NOMO-1 treated with dmso at 0.1 percent for 144 hours (cell line): Measurements from ENCODE around the gene CRIP1.

ENCODE experiments used
- DNase-seq: peaks from one replicate; lab custom pipeline; 2025; ENCODE audit not compliant: unreplicated experiment; lab: John Stamatoyannopoulos, UW

Gene CRIP1, protein sequence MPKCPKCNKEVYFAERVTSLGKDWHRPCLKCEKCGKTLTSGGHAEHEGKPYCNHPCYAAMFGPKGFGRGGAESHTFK

DNA sequence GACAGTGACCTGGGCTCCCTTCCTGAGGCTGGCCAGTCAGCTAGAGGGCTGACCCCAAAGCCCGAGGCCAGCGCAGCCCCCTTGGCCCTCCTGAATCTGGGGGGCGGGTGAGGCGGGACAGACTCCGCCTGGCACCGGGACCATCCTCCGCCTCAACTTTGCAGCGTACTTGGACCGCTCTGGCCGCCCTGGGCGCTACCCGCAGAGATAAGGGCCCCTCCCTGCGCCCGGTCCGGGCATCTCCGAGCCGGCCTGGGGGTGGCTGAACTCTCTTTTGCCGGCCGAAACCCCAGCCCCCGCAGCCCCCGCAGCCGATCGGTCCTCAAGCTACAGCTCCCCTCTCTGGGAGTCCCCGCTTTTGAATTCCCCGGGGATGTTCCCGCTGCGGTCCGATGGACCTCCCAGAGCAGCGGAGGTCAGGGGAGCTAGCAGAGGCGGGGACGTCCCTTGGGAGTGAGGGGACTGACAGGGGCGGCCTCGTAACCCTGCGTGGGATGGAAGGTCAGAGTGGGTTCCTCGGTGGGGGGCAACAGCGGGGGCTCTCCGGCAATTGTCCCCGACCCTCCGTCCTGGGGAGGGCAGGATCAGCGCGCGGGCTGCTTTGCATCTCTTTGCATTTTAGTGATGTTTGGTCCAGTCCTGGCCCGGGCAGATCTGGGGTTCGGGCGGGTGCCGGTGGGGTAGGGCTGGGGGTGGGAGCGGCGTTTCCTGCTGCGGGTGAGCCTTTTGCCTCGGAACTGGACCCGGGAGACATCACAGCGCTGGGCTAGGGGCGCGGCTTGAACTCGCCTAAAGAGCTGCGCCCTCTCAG, at the start of gene CRIP1:
TSS of gene CRIP1 (plus strand) at position 724 of the 811 bp plus-strand sequence. CDS start 374 bp downstream, outside the sequence.
- no peak for DNase-seq

GRCh38 chr14:105436891-105437722, 49.6 kb upstream of the CRIP1 start:
- no peak for DNase-seq

DNA sequence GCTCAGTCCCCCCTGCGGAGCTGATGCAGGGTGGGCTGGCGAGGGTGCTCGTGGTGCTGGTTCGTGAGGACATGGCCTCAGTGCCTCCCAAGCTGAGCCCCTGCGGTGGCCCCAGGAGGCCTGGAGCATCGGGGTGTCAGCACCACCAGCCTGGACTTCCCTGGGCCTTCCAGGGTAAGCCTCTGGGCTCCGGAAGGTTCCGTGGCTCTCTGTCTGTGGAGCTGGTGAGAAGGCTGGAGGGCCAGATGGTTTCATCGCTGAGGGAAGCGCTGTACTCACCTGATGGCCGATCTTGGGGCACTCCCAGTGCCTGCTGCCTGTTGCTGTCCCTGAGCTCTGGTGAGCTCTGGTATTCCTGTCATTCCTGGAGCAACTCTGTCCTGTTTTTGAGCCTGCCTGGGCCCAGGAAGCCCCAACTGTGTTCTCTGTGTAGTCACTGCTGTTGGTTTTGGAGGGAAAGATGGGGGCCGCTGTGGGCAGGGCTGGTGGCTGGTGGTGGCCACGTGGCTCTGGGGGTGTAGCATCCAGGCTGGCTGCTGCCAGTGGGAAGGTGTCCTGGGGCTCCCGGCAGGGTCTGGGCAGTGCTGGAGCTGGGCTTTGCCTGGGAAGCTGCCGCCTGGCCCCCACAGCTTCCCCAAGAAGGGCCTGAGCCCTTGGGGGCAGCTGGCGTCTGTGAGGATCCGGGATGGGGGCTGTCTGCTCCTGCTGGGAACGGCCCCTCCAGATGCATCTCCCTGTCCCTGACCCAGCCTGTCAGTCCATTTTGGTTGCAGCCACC, 48.8 kb upstream of the CRIP1 start:
- DNase-seq: no peak

GRCh38 chr14:105439179-105439578, 47.5 kb upstream of the CRIP1 start:
- DNase-seq: no peak

DNA sequence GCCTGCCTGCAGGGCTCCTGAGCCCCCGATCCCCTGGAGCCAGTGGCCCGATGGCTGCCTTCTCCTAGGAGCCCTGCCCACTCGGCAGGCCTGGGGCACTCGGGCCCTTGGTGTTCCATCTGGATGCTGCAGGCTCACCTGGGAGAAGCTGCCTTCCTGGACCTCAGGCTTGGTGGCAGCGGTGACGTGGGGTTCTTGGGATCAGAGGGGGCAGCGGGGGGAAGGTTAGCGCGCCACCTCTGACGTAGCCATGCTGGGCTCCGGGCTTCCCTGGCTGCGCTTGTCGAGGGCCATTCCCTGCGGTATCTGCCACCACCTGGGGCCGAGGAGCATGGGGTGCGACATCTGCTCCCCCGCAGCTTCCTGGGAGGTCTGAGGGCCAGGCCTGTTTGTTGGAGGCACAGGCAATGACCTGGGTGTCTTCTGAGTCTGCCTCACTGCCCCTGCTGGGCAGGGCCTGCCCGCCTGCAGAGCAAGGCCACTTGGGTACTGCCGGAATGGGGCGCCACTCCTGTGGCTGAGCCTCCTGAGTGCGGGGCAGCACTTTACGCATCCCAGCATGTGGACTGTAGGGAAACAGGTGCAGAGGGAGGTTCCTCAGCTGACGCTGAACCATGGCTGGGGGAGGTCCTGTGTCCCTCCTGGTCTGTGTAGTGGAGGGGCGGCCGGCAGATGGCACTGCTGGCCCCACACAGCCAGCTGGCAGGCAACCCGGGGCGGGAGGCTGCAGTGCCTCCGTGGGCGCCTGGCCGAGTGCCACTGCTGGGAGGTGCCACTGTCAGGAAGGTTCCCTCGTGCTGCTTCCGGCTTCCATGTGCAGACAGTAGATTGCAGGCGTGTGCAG, 46.8 kb upstream of the CRIP1 start:
- no peak for DNase-seq

DNA sequence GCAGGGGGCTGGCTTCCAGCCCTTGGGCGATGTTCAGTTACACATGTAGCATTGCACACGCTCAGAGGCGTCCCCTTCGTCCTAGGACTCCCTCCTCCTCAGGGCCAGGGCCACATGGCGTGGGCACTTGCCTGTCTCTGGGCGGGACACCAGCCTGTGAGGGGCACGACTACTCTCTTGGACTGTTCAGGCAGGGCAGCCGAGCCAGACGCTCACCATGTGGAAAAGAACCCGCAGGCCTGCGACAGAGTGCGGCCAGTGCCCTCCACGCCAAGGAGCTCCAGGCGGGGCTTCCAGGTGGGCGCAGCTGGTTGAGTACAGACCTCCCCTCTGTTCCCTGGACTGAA, 46.2 kb upstream of the CRIP1 start:
- DNase-seq: no peak

- DNase-seq: no peak
These were observed 45.7 kb upstream of the CRIP1 start for GRCh38 chr14:105440992-105441391.

DNA sequence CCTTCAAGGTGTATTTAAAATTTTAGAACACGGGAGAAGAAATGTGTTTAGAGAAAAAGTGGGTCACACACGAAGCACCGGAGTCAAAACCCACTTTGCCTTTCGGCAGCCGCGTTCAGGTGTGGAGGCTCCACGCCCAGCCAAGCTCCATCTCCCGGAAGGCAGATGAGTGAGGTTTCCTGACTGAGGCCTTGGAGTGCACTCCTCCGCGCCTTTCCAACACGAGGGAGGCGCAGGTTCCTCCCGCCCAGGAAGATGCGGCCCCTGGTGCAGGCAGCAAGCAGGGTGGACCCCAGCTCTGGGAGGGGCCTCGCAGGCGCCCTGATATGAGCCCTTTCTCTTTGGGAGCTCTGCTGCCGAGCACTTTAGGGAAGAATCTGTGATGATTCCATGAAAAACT, 44.6 kb upstream of the CRIP1 start:
- DNase-seq: no peak

GRCh38 chr14:105442834-105443233, 43.9 kb upstream of the CRIP1 start:
- no peak for DNase-seq

DNA sequence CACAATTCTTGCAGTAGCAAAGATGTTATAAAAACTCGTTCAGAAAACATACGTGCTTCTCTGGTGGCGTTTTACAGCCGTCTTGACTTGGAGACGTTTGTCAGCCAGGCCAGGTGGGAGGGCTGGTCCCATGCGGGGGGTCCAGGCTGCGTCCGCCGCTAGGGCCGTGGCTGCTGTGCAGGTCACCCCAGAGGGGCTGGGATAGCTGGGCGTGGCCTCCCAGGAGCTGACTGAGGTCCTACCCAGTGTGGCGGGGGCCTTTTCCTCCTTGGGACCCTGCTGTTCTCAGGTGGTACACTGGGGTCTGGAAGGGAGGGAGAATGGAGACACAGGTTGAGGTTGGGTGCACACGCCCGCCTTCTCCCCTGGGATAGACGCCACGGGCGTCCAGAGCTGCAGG, 41.8 kb upstream of the CRIP1 start:
- no peak for DNase-seq

- no peak for DNase-seq
These were observed 41.4 kb upstream of the CRIP1 start for GRCh38 chr14:105445290-105445689.

- DNase-seq: no peak
These were observed 40.5 kb upstream of the CRIP1 start for GRCh38 chr14:105445901-105446845.

- DNase-seq: no peak
These were observed 39.7 kb upstream of the CRIP1 start for GRCh38 chr14:105446971-105447370.

DNA sequence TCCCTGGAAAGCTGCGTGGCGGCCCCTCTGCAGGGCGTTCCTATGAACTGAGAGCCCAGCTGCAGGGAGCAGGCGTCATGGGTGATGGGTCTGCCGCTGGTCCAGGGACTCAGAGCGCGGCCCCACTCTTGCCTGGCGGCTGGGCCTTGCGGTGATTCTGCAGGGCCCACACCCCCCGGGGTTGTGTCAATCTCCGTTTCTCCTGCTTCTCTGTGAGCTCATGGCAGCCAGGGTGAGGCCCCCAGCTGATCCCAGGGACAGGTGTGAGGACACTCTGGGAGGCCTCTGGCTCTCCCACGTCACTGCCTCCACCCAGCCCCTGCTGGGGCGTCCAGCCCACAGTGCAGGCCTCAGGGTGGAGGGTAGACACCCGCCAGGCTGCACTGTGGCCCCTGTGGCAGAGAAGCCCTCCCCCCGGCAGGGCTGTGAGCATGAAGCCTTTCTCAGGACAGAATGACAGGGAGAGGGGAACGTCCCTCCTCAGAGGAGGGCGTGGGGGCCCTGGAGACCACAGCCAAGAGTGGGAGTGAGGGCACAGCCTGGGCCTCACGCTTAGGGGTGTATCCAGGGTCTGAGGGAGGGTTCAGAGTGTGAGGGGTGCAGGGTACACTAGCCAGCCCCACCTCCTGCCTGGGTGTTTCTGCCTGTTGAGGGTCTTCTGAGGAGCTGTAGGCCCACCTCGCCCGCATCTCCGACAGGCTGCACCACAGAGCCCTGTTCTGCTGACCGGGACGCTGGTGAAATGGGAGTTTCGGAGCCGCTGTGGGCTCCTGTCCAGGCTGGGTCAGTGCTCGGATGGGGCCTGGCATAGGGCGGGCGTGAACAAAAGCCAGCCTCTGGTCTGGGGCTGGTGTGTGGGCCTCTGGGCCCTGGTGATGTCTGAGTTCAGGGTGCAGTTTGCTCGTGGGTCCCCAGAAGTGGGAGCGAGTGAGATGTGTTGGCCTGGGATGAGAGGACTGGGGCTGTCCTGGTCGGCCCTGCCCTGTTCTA, 38.7 kb upstream of the CRIP1 start:
- no peak for DNase-seq

GRCh38 chr14:105448706-105449111, 38.0 kb upstream of the CRIP1 start:
- DNase-seq: no peak

DNA sequence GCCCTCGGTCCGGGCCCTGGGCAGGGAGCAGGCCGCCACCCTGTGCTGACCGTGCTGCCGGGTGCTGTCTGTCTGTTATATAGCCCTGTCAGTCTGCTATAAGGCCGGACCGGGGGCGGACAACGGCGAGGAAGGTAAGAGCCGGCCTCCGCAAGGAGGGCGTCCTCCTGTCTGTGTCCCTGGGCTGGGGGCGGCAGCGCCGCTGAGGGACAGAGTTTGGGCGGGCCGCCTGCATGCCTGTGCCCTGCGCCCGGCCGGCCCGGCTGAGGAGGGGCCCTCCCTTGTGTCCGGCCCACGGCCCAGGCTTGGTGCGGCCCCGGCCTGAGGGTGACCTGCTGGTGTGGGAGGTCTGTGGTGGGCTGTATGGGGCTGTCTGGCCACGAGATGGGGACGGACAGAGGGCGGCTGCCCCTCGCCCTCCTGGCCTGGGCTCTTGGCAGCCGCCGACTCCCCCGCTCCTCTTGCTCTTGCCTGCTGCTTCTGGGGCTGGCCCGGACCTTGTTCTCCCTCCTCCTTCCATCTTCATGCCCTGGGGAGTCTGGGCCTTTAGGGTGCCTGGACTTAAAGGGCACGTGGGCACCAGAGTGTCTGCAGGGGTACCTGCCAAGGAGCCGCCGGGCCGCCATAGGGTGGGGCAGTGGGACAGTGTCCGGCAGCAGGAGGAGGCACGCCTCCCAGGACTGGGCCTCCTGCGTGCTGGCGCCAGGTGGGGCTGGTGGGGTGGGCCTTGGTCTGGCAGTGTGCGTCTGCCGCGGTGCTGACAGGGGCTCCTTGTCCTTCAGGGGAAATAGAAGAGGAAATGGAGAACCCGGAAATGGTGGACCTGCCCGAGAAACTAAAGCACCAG, 37.2 kb upstream of the CRIP1 start:
- no peak for DNase-seq

GRCh38 chr14:105450123-105450505, 36.6 kb upstream of the CRIP1 start:
- no peak for DNase-seq
